Fibroblast of pulmonary artery (primary cell): ENCODE results near the gene CASZ1.

Experiments
- DNase-seq: peaks from one replicate; pipeline ENCODE4 v3.0.0-alpha.2; 2010; ENCODE audit warnings: low read depth
- H3K4me3 ChIP-seq: replicated peaks from 2 replicates; pipeline ENCODE4 v1.5.1; 2011; ENCODE audit warnings: low read depth, mild to moderate bottlenecking, control low read depth, low read length, moderate library complexity
- TF ChIP-seq, protein P1 (sequence below): IDR thresholded peaks from 2 replicates; pipeline ENCODE4 v1.5.1; 2011; ENCODE audit warnings: mild to moderate bottlenecking, control low read depth, low read length, inconsistent platforms; ENCODE audit errors: missing control alignments

Gene CASZ1

DNA sequence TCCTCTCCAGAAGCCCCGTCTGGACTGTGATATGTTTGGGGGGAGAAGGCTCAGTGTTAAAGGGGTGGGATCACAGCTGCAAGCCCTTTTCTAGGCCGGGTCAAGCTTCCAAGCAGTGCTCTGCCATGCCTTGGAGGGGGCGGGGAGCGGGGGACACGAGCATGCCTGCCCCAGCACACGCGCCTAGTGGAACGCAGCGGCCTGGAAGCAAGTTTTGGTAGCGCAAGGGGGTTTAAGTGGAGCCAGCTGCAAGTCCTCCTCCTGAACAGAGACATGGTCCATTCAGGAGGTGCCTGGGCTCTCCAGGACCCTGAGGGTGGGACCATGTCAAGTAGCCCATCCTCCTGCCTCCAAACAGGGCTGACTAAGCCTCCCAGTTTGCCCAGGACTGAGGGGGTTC, 112.2 kb downstream of the CASZ1 start:
- no peak overlapping the region for H3K4me3 ChIP-seq
- no peak for DNase-seq
- TF ChIP-seq, protein P1, sequence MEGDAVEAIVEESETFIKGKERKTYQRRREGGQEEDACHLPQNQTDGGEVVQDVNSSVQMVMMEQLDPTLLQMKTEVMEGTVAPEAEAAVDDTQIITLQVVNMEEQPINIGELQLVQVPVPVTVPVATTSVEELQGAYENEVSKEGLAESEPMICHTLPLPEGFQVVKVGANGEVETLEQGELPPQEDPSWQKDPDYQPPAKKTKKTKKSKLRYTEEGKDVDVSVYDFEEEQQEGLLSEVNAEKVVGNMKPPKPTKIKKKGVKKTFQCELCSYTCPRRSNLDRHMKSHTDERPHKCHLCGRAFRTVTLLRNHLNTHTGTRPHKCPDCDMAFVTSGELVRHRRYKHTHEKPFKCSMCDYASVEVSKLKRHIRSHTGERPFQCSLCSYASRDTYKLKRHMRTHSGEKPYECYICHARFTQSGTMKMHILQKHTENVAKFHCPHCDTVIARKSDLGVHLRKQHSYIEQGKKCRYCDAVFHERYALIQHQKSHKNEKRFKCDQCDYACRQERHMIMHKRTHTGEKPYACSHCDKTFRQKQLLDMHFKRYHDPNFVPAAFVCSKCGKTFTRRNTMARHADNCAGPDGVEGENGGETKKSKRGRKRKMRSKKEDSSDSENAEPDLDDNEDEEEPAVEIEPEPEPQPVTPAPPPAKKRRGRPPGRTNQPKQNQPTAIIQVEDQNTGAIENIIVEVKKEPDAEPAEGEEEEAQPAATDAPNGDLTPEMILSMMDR: no peak

DNA sequence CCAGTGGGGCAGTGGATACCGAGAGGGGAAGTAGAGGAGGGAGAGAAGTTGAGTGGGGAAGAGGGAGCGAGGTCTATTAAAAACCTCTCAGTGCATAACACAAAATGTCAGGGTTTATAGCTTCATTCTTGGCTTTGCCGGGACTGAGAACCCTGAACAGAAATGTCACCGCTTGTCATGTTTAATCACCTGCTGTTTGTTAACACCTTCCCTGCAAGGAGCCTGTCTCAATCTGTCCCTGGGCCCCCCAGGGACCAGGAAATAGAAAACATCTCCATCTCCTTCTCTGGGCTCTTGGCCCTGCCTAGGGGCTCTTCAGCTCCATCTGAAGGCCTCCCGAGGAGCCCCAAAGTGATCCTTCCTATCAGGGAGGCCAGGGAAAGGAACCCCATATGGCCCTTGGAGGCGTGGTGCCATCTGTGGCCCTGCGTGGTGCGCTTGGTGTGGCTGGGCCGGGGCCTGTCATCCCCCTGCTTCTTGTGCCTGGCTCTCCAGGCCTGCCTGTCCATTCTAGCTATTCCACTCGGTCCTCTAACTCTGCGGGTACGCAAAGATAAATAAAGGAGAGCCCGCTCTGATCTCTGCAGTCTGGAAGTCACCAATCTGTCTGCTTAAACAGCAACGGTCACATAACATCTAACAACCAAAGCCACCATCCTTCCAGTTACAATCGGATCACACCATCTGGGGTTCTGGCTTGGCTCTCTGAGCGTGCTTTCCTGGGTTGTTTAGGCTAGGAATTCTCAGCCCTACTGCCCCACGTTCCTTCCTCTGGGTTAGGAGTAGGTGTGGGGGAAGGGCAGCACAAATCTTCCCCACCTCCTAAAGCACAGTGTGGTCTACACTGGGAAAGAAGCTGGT, 113.8 kb downstream of the CASZ1 start:
- no peak for DNase-seq
- H3K4me3 ChIP-seq: no peak overlapping the region
- TF ChIP-seq, protein P1: no peak

DNA sequence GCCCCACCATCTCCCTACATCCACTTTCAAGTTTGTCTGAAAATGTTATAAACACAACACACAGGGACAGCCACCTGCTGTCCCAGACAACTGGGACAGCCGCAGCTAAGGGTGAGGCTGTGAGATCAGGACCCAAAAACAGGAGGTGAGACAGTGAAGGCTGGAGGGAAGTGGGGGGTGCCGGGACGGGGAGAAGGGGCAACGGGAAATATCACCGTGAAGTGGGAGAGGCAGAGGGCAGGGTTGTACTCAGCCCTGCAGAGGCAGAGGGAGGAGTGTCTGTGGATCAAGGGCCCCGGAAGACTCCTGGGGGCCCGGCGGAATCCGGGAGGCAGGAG, 114.4 kb downstream of the CASZ1 start:
- DNase-seq: no peak
- H3K4me3 ChIP-seq: no peak overlapping the region
- TF ChIP-seq, protein P1: no peak

DNA sequence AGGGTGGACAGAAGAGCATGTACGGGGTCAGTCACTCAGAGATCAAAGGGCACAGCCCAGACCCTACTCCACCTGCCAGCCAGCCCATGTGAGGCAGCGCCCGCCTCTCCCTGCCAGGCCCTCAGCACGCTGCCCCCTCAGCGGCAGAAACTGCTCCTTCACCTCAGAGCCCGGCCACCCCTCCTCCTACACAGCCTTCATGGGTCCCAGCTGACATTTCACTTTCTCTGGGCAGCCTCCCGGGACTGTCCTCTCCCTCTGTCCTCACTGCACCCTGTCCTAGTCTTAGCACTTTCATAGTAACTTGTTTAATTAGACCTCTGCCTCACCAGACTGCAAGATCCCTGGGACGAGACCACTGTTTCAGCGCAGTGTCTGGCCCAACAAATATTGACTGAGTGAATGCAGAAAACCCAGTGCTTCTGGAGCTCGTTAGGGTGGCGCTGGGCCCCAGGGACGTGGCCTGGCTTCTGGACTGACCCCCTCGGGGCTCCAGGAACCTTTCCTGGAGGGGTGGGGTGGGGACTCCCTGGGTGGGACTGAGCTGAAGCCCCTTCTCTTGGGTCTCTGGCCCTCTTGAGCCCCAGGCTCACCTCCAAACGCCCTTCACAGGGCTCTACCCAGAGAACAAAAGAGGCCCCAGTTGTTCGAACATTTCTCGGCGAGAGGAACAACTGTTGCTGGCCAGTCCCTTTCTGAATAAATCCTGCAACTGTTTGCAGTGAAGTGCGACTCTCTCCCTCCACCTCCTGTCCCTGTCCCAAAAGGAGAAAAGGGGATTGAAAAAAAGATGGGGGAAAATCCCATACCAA, 114.9 kb downstream of the CASZ1 start:
- no peak for DNase-seq
- no peak overlapping the region for H3K4me3 ChIP-seq
- TF ChIP-seq, protein P1: no peak

DNA sequence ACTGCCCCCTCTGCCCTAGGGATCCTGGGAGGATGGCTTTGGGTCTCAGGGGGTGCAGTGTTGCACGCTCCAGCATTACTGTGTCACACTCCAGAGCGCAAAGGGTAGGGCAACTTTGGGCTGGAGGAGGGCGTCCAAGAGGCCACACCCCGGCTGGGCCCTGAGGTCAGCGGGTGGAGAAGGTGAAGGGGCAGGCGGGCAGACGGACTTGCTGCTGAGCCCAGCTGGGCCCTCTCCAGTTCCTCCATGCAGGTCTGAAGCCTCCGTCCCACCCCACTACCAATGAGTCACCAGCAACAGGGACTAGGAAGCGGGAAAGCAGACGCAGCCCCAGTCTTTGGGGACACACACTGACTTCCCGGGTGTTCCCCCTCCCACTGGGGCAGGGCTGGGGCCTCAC, 116.0 kb downstream of the CASZ1 start:
- TF ChIP-seq, protein P1: no peak
- H3K4me3 ChIP-seq: no peak overlapping the region
- no peak for DNase-seq

DNA sequence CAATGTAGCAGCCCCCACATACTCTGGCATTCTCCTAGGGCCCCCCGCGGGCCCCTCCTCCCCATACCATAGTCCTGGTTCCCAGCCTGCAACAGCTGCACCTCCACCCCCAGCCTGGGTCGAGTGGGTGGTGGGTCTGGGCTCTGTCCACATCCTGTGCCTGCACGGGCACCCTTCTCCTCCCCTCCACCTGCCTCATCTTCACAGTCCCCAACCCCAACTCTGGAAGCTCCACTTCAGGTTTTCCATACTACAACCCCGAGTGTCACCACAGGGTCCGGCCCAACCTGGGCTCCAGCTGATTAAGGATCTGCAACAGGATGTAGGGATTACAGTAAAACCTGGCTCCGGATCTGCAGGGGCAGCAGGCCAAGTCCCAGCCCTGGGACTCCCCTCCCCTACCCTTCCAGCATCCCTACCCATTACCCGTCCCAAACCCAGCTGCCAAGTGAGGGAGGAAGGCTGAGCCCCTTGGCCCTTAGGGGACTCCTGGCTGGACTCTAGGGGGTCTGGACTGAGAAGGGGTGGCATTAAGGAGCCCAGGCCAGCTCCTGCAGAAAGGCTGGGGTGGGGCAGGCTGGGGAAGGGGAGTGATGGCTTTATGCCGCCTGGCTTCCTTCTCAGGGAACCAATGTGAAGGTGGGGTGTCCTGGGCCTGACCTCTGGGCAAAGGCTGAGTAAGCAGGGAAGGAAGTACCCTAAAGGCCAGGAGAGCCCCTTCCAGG, 116.8 kb downstream of the CASZ1 start:
- TF ChIP-seq, protein P1: no peak
- no peak overlapping the region for H3K4me3 ChIP-seq
- peak; percentile 48 for DNase-seq
